ENCODE data around the gene FAM168A. TPM values are rescaled to one million over a fixed set of nuclear protein-coding genes. Genes with fewer than 3 reads are reported as not detected.

Gene FAM168A
- total RNA-seq, 1 donor, result 28.2 TPM

DNA sequence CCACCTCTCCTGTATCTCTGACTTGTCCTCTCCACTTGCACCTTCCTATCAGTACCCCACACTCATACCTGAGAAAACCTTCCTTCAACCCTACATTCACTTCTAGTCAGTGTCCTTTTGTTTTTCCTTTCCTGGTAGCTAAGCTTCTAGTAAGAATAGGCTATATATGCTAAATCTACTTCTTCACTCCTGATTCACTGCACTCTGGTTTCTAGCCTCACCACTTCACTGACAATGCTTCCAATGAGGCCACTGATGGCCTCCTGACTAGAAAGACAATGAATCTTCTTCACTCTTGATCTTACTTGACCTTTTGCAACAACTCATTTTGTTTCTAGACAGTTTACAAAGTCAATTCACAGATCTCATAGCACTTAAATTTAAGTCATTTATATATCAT lies 169.7 kb downstream of the FAM168A start:
- peaks cover 5% of the 10 kb centered on the region for H3K79me2 ChIP-seq (ENCODE audit: insufficient read depth, low read length)
- H4K20me1 ChIP-seq (ENCODE audit: insufficient read depth, low read length), result peaks cover 3% of the 10 kb centered on the region
- no peak overlapping the region for H2AFZ ChIP-seq (ENCODE audit: low read length)
- no peak overlapping the region for H3K4me3 ChIP-seq (ENCODE audit: insufficient read depth, low read length)
- TF ChIP-seq, protein P1, sequence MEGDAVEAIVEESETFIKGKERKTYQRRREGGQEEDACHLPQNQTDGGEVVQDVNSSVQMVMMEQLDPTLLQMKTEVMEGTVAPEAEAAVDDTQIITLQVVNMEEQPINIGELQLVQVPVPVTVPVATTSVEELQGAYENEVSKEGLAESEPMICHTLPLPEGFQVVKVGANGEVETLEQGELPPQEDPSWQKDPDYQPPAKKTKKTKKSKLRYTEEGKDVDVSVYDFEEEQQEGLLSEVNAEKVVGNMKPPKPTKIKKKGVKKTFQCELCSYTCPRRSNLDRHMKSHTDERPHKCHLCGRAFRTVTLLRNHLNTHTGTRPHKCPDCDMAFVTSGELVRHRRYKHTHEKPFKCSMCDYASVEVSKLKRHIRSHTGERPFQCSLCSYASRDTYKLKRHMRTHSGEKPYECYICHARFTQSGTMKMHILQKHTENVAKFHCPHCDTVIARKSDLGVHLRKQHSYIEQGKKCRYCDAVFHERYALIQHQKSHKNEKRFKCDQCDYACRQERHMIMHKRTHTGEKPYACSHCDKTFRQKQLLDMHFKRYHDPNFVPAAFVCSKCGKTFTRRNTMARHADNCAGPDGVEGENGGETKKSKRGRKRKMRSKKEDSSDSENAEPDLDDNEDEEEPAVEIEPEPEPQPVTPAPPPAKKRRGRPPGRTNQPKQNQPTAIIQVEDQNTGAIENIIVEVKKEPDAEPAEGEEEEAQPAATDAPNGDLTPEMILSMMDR (IDR thresholded peaks at IDR 0.05; ENCODE audit: extremely low read depth, low read depth, low read length), result no peak
- no peak for DNase-seq (ENCODE audit: insufficient read length, low spot score, missing footprints)
- H3K9me3 ChIP-seq (ENCODE audit: low read depth, low read length), result no peaks in the 10 kb centered on the region
- H3K4me2 ChIP-seq (ENCODE audit: insufficient read depth, low read length), result no peak overlapping the region
- no peaks in the 10 kb centered on the region for H3K27me3 ChIP-seq (ENCODE audit: insufficient read depth, low read length)
- no peaks in the 10 kb centered on the region for H3K36me3 ChIP-seq (ENCODE audit: insufficient read depth, low read length)
- peaks cover 30% of the 10 kb centered on the region for H3K4me1 ChIP-seq (ENCODE audit: insufficient read depth, low read length)
- H3K27ac ChIP-seq (ENCODE audit: low read depth, low read length), result peak overlapping the region; percentile 60

DNA sequence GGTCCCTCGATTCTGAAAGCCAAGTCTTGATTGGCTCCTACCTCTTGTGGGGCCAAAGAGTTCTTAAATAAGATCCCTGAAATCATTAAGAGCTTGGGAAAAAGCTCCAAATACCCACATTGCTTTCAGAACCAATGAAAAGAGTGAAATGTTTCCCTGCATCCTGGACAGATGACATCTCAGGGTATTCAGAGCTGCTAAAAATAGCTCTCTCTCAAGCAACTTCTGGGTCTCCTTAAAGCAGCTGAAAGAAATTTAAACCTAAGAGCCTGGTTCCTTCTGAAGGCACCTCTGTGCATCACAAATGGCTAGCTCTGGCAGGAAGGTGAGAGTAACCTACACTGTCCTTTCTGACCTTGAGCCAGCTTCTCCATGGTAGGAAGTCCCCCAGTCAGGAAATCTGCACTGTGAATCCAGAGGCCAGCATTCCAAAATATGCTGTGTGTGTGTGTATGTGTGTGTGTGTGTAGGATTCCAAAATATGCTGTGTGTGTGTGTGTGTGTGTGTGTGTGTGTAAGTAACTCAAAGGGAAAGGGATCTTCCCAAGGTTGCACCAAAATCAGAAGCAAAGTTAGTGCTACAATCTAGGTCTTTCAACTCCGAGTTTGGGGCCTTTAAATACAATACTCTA lies 171.6 kb downstream of the FAM168A start:
- Histone ChIP-seq H3K4me2 (ENCODE audit: insufficient read depth, low read length) (peak overlapping the region; percentile 15), H3K4me1 (ENCODE audit: insufficient read depth, low read length) (peaks cover 30% of the 10 kb centered on the region), H2AFZ (ENCODE audit: low read length) (no peak overlapping the region), H3K27me3 (ENCODE audit: insufficient read depth, low read length) (no peaks in the 10 kb centered on the region), H3K9me3 (ENCODE audit: low read depth, low read length) (no peaks in the 10 kb centered on the region), H3K79me2 (ENCODE audit: insufficient read depth, low read length) (peaks cover 5% of the 10 kb centered on the region), H3K36me3 (ENCODE audit: insufficient read depth, low read length) (no peaks in the 10 kb centered on the region), H4K20me1 (ENCODE audit: insufficient read depth, low read length) (peaks cover 5% of the 10 kb centered on the region), H3K27ac (ENCODE audit: low read depth, low read length) (peak overlapping the region; percentile 38), H3K4me3 (ENCODE audit: insufficient read depth, low read length) (no peak overlapping the region)
- peak; percentile 79 for DNase-seq (ENCODE audit: insufficient read length, low spot score, missing footprints)
- TF ChIP-seq, protein P1 (IDR thresholded peaks at IDR 0.05; ENCODE audit: extremely low read depth, low read depth, low read length), result no peak

DNA sequence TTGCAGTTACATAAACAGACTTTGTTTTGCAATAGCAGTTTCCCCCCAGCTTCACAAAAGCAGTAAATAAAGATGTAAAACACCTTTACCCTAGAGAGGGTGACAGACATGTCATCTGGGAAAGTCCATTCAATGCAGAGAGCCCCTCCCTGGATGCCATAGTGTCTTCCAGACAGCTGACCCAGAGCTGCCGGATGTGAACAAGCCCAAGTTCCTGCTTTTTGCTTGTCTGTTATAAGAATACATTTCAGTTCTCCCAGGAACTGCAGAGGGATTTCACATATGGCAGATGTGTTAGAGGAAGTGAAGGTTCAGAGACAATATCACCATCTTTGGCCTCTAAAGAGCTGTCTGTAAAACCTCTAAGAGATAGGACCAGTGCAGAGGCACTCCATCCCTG lies 172.8 kb downstream of the FAM168A start:
- Histone ChIP-seq H4K20me1 (ENCODE audit: insufficient read depth, low read length) (peaks cover 5% of the 10 kb centered on the region), H3K79me2 (ENCODE audit: insufficient read depth, low read length) (peaks cover 5% of the 10 kb centered on the region), H3K4me1 (ENCODE audit: insufficient read depth, low read length) (peaks cover 30% of the 10 kb centered on the region), H3K27ac (ENCODE audit: low read depth, low read length) (no peak overlapping the region), H3K36me3 (ENCODE audit: insufficient read depth, low read length) (no peaks in the 10 kb centered on the region), H3K4me3 (ENCODE audit: insufficient read depth, low read length) (no peak overlapping the region), H3K9me3 (ENCODE audit: low read depth, low read length) (no peaks in the 10 kb centered on the region), H3K4me2 (ENCODE audit: insufficient read depth, low read length) (no peak overlapping the region), H2AFZ (ENCODE audit: low read length) (no peak overlapping the region), H3K27me3 (ENCODE audit: insufficient read depth, low read length) (no peaks in the 10 kb centered on the region)
- DNase-seq (ENCODE audit: insufficient read length, low spot score, missing footprints), result peak; percentile 62
- TF ChIP-seq, protein P1 (IDR thresholded peaks at IDR 0.05; ENCODE audit: extremely low read depth, low read depth, low read length), result no peak

DNA sequence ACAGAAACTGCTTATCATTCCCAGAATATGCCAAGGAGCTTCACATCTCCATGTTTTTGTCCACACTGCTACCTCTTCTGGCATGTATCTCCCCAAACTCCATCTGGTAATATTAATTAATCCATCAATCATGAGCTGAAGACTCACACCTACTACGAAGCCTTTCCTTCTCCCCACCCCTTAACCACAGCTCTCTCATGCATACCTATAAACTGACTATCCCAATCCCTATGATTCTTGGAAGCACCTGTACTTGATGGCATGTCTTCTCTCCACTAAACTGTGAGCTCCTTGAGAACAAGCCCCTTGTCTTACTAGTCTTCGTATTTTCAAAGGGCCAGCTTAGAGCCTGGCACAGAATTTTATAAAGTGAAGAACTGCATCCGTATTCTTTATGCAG lies 174.4 kb downstream of the FAM168A start:
- no peak overlapping the region for H3K27ac ChIP-seq (ENCODE audit: low read depth, low read length)
- TF ChIP-seq, protein P1 (IDR thresholded peaks at IDR 0.05; ENCODE audit: extremely low read depth, low read depth, low read length), result no peak
- DNase-seq (ENCODE audit: insufficient read length, low spot score, missing footprints), result no peak
- no peaks in the 10 kb centered on the region for H3K27me3 ChIP-seq (ENCODE audit: insufficient read depth, low read length)
- H3K79me2 ChIP-seq (ENCODE audit: insufficient read depth, low read length), result peaks cover 5% of the 10 kb centered on the region
- H3K4me1 ChIP-seq (ENCODE audit: insufficient read depth, low read length), result peaks cover 14% of the 10 kb centered on the region
- no peak overlapping the region for H3K4me3 ChIP-seq (ENCODE audit: insufficient read depth, low read length)
- no peak overlapping the region for H3K4me2 ChIP-seq (ENCODE audit: insufficient read depth, low read length)
- no peak overlapping the region for H2AFZ ChIP-seq (ENCODE audit: low read length)
- peaks cover 5% of the 10 kb centered on the region for H3K36me3 ChIP-seq (ENCODE audit: insufficient read depth, low read length)
- H3K9me3 ChIP-seq (ENCODE audit: low read depth, low read length), result no peaks in the 10 kb centered on the region
- H4K20me1 ChIP-seq (ENCODE audit: insufficient read depth, low read length), result peaks cover 5% of the 10 kb centered on the region

All from osteoblast (primary cell).